Activated CD8-positive, alpha-beta memory T cell treated with anti-CD3 and anti-CD28 coated beads, Interleukin-2, amount 50 U/mL, for 1 hour (primary cell): ENCODE measurements around the gene C17orf50.
A peak's percentile ranks its signal among the peaks of the same experiment; 100 is the strongest.

Source experiments
- DNase-seq: peaks from one replicate; pipeline ENCODE4 v3.0.0-alpha.2; 2020; ENCODE audit errors: extremely low read depth

Gene C17orf50

DNA sequence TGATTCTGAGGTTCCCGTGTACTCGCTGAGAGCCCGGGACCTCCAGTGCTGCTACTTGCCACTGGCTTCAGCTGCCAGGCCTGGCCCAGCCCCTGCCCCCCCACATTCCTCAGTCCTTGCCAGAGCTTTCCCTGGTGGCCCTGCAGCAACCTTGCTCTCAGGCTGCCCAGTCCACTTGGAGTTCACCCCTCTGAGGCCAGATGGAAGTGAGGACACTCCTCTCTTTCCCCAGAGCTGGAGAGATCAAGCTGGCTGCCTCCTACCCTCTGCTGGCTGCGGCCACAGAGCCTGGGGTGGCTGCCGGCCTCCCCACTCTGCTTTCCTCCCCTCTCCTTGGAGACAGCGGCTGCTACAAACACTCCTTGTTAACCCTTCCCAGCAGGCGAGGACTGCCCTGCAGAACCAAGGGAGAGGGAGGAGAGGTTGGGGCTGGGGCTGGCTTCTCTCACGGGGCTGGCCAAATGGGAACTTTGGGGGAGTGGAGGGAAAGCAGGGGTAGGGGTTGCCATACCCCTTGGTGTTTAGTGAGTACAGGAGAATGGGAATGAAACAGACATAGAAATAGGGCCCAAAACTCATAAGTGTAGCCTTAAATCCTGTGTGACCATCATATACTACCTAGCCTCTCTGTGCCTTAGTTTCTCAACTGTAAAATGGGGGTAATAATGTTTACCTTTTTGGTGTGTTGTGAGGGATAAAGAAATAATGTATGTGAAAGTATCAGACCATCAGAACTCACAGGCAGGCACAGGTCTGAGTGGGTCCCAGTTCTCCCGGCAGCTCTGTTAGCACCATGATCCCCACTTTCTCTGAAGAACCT, 7.5 kb upstream of the C17orf50 start, which contains the start of gene GAS2L2:
TSS of gene GAS2L2 (minus strand) at position 295 of the 820 bp plus-strand sequence. CDS start 389 bp downstream, outside the sequence.
- no peak for DNase-seq

GRCh38 chr17:35757243-35757642, 3.4 kb upstream of the C17orf50 start:
- DNase-seq = no peak

DNA sequence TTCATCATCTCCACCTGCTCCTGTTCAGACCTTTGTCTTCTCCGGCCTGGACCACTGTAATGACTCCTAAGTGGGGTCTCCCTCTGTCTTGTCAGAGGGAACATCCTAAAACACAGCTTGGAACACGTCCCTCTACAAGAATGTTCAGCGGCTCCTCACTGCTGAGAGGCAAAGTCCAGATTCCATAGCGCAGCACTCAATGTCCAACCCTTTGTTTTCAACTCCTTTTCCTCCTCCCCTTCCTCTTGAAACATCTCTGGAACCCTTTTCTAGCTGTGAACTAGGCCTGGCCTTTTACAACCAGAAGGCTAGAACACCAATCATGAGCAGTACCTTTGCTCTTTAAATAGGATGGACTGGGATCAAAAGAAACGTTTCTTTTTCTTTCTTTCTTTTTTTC, 914 bp downstream of the C17orf50 start:
- DNase-seq = no peak

- no peak for DNase-seq
Measured at GRCh38 chr17:35763767-35764122, 3.1 kb downstream of the C17orf50 start.

- peak; percentile 55 for DNase-seq
Measured at GRCh38 chr17:35764123-35764991, 3.7 kb downstream of the C17orf50 start.

DNA sequence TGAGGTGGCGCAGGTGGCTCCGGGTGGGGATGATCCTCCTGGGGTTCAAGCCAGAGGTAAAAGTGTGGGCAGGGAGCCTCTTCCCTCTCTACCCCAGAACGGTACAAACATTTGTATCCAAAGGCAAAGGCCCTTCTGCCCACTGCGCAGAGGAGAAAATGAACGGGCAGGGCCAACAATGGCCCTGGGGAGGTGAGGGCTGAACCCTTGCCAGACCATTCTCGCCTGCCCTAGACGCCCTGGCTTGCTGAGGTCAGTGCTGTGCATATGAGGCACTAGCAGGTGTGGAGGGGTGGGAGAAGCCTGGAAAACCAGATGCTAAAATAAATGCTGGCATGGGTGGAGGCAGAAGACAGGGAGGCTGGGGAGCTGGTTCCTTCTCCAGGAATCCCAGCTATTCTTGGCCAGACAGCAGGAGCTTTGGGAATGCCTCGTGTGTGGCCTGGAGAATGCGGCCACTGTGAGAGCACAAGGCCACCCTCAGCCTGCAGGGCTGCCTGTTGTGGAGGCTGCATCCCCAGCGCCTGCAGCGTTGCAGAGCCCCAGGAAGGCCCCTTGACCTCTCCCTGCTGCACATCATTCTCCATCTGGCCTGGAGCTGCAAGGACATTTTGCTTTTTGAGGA, 4.5 kb downstream of the C17orf50 start:
- DNase-seq = no peak

GRCh38 chr17:35765756-35766488, 5.2 kb downstream of the C17orf50 start:
- DNase-seq = no peak

- no peak for DNase-seq
Measured at GRCh38 chr17:35766489-35766877, 5.8 kb downstream of the C17orf50 start.

DNA sequence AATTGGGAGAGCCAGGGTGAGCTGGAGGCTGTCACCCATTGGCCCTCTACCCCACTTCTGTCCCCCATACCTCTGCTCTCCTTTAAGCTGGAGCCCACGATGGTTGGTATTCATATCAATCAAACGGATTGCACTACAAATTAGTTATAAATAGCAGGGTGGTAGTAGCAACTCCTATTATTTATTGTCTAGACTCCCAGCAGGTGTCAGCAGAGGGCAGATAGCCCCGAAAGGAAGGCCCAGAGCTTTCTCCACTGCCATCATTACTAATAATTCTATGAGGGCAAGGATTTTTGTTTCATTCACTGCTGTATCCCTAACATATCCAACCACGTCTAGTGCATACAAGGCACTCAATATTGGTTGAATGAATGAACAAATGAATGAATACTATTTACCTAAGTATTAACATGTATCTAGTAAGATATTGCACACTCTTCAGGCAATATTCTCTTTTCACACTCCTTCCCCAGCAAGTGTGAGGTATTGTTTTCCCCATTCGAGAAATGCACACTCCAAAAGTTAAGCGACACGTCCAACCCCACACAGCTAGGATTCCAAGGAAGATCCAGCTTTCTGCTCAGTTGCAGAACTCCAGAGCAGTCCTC, 6.3 kb downstream of the C17orf50 start:
- DNase-seq = no peak

GRCh38 chr17:35768797-35769196, 8.1 kb downstream of the C17orf50 start:
- no peak for DNase-seq

GRCh38 chr17:35769895-35770486, 9.3 kb downstream of the C17orf50 start:
- no peak for DNase-seq

DNA sequence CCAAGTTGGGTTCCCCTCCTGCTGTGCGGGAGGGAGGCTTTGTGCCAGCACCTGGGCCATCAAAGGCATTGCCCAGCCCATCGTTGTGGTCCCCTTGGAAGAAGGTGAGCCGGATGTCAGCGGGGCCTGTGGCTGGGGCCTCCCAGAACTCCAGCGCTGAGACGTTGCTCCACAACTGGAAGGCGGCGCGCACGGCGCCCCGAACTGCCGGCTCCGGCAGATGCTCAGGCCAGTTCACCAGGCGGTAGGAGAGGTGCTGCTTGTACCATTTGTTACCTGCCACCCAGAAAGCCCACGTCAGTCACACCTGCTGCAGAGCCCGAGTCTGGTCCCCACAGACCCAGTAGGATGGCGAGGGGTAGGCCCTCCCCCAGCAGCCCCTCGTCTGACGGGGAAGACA, 12.4 kb downstream of the C17orf50 start:
- no peak for DNase-seq

GRCh38 chr17:35773679-35774425, 13.2 kb downstream of the C17orf50 start:
- DNase-seq = no peak

- DNase-seq = no peak
Measured at GRCh38 chr17:35774499-35774898, 13.8 kb downstream of the C17orf50 start.

DNA sequence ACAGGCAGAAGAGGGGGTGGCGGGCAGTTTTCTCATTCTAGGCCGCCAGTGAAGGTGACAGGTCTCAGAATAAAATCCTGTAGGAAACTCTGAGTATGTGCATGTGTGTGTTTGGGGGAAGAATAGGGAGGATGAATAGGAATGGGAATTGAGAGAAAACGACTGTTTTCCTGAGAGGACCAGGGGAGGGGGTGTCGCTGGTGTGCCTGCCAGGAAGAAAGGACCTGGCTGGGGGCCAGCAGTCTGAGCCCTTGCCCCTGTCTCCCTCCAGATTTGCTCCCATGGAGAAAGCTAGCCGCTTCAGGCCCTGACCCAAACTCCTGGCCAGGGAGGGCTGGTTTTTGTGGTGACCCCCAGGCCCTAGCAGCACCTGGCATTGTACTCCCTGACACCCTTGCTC, 14.4 kb downstream of the C17orf50 start:
- no peak for DNase-seq

DNA sequence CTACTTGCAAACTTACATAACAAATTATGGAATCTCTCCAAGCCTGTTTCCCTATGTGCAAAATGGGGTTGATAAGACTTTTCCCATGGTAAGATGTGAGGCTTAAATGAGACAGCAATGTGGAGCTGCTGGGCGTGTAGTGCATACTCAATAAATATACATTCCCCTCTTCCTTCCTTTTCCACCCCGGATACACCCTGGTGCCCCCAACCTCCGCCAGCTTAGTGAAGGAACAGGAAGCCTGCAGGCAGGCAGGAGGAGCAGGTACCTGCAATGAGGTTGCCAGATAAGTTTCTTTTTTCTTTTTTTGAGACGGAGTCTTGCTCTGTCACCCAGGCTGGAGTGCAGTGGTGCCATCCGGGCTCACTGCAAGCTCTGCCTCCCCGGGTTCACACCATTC, 14.9 kb downstream of the C17orf50 start:
- no peak for DNase-seq

DNA sequence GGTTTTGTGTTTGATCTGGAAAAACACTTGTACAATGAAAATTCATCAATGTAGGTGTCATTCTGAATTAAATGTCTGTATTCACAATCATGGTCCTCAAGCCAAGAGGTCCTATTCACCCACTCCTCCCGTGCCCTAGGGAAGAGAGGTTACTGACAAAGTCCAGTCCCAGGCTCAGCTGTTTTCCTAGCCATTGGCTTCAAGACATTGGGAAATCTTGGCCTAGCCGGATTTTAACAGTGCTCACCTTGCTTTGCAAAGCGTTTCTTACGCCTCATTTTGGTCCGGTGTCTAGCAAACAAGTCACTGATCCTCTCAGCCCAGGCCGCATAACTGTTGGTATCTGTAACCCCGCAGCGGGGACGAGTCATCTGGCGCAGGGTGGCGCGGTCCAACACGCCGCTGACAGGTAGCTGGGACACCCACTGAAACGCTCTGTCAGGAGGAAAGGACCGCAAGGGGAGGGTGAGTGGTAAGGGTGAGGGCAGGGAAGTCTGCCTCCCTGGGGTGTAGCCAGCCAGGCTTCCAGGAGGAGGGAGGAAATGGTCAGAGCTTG, 18.0 kb downstream of the C17orf50 start:
- no peak for DNase-seq

DNA sequence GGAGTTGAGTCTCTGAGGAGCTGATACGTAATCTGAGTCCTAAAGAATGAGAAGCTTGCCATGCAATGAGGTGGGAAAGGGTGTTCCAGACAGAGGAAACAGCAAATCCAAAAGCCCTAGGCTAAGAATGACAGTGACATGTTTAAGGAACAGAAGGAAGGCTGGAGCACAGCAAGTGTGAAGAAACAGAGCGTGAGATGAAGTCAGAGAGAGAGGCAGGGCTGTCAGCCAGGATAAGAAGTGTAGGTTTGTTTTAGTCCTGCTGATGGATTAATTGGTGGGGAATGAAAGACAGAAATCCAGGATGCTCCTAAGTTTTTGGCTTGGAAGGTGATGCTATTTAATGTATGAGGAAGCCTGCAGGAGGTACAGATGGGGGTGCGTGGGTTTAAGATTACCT, 20.3 kb downstream of the C17orf50 start:
- no peak for DNase-seq

DNA sequence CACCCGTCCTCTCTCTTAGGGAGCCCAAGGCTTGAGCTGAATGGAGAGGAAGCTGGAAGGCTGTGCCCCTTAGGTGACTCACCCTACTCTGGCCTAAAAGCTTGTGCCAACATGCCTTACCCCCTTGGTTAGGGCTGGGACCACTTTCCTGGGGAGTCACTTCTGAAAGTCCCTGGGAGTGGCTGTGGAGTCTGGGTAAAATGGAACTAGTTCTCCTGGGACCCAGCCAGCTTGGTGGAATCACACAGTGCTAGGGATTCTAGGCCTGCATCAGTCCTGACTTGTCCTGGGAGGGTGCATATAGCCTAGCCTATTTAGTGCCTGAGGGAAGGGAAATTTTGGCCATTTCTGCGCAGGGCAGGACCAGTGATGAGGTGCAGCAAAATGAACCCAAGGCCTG, 24.2 kb downstream of the C17orf50 start:
- no peak for DNase-seq

DNA sequence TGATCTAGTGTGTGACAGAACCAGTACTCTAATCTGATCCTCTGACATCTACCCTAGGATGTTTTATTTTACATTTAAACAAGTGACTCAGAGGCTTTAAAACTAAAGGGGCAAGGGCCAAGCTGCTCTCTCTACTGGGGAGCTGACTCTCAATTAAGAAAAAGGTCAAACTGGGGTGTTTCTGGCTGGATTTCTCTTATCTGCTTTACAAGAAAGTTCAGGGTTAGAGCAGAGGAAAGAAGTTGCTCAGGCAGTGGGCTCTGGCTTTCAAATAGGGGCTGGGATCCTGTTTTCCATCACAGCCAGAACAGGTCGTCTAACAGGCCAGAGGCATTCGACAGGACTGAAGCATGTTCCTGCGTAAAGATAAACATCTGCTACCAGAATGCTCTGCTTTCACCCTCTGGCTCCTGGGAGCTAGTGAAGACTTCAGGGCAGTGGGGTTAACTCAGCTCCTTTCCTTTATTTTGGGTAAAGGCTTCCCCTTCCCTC, 26.3 kb downstream of the C17orf50 start:
- no peak for DNase-seq
